Dedifferentiated amniotic fluid mesenchymal stem cell (primary cell): ENCODE results near the gene CLEC5A.
A peak's percentile ranks its signal among the peaks of the same experiment; 100 is the strongest.
"Not testable (repeated sequence)": the region's sequence is repeated elsewhere in the genome, so short reads cannot be mapped to it uniquely, and the experiment has no call there.

ENCODE experiments used
- DNase-seq: peaks from one replicate; pipeline ENCODE4 v3.0.0-alpha.2; 2016; ENCODE audit errors: extremely low spot score

CLEC5A gene

DNA sequence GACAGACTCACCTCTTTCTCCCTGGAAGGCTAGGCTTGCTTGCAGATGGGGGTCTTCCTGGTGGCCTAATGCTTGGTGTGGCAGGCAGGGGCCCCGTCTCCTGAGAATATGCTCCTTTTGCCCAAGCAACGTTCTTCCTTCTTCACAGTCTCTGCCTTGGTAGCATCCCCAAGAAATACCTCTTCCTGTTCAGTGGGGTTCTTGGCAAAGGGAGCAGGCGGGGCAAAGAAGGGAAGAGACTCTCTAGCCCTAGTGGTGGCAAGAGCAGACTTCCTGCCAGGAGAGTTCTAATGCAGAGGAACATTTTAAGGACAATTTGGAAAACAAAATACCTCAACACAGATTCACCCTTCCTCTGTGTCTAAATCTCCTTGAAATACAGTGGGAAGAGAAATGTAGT, at the start of gene CLEC5A:
TSS of gene CLEC5A (minus strand) at position 179 of the 400 bp plus-strand sequence. CDS start 682 bp downstream, outside the sequence.
- no peak for DNase-seq

- DNase-seq = no peak
Observed at GRCh38 chr7:141993354-141993753, 46.6 kb upstream of the CLEC5A start.

GRCh38 chr7:141992688-141993087, 45.9 kb upstream of the CLEC5A start:
- no peak for DNase-seq

DNA sequence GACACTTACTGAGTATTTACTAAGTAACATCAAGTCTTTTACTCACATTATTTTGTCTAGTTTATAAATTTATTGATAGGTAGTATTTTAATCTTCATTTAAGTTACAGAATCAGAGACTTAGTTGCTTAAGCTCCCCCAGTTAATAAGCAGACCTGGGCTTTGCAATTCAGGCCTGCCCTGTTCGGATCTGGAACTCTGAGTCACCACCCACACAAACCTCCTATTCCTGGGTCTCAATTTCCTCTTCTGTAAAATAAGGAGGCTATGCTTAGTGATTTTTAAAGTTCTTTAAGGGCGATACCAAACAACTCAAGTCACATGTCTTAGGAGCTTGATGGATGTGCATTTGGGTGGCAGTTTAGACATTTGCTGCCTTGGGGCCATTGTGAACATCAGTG, 45.4 kb upstream of the CLEC5A start:
- DNase-seq = no peak

DNA sequence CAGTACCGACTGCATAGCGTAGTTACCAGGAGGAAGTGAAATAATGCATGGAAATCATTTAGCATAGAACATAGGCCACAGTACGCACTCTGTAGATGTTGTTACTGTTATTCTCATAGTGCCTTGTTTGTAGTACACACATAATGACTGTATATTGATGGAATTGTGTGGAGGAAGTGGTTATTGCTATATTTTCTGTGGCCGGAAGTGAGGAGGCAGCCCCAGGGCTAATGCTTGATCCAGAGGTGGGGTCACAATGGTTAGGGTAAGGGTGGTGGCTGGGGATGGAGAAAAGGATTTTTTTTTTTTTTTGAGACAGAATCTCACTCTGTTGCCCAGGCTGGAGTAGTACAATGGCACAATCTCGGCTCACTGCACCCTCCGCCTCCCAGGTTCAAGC, 44.4 kb upstream of the CLEC5A start:
- DNase-seq = no peak

DNA sequence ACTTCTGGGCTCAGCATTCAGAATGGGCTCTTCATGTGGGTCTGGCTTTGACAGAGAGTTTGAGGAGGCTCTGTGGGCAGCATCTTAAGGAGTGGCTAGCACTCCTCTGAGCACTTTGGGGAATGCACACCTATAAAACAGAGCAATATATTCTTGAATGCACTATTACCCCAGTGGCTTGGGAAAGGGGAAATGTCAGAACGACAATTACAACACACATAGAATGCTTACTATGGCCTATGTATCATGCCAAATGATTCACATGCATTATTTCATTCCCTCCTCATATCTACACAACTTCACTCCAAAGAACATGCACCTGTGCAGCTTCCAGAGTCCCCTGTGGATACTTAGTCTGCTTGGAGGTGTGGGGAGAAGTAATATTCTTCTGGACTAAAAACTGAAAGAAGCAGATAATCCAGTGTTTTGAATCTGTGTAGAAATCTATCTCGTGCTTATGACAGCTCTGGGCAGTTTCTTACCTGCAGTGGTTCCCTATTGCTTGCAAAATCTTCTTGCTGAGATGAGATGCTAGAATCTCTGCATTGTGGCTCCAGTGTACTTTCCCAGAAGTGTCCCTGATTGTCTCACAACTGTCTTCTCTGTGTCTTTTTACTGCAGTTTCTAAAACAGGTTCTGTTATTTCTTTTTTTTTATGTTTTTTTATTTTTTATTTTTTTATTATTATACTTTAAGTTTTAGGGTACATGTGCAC, 43.4 kb upstream of the CLEC5A start:
- no peak for DNase-seq

GRCh38 chr7:141987803-141988202, 41.0 kb upstream of the CLEC5A start:
- DNase-seq = not testable (repeated sequence)

DNA sequence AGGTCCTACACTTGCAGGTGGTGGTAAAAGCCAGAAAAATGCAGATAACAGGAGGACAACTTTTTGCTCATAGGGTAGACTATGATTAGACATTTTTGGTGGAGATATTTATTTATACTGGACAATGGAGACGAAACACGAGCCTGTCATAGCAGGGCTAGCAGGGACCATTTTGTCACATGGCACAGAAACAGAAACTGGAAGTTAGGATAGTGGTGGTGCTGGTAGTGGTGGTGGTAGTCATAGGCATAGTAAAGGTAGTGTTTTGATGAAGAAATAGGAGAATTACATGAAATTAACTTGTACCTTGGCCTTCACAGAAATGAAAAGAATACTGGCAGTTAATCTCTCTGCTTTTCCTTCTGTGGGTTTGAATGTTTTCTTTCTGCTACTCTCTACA, 40.1 kb upstream of the CLEC5A start:
- no peak for DNase-seq

GRCh38 chr7:141985926-141986325, 39.2 kb upstream of the CLEC5A start:
- DNase-seq = not testable (repeated sequence)

DNA sequence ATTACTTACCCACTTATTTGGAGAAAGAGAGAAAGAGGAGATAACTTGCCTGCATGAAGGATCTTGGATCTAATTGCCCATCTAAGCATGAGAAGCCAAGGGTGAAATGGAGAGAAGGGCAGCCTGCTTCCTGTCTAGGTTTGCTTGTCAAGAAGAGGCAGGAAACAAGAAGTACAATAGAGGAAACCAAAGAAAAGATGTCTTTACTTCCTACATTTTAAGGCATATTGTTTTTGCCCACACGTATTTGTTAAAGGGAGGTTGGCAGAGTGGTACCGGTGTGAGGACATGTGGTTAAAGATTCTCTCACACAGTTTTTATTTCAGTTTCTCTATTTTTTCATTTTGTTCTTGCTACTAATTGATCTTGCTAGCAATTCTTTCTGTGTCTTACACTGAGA, 32.8 kb upstream of the CLEC5A start:
- no peak for DNase-seq

GRCh38 chr7:141978351-141978750, 31.6 kb upstream of the CLEC5A start:
- no peak for DNase-seq

GRCh38 chr7:141976524-141977245, 29.9 kb upstream of the CLEC5A start:
- no peak for DNase-seq

GRCh38 chr7:141975806-141976523, 29.2 kb upstream of the CLEC5A start:
- DNase-seq = peak; percentile 64

- no peak for DNase-seq
Observed at GRCh38 chr7:141974831-141975230, 28.1 kb upstream of the CLEC5A start.

DNA sequence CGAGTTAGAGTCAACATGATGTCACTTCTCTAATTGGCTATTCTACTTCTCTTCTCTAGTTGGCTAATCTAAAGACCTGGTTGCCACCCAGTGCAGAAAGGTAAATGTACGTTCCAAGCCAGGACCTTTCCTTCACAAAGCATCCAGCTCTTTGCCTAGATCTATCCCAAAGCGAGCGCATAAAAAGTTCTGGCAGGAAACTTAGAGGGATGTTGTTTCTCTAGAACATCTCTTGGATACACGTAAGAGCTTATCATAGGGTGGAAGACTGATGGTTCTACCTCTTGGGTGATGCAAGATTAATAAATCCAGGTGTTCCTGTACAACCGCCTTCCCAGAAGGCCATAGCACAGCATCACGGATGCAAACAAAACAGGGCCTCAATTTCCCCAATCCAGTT, 26.9 kb upstream of the CLEC5A start, which contains the start of gene TAS2R38:
TSS of gene TAS2R38 (minus strand) at position 101 of the 400 bp plus-strand sequence. CDS start at position 17, 84 bp downstream.
- DNase-seq = no peak

GRCh38 chr7:141960687-141961422, 14.1 kb upstream of the CLEC5A start:
- no peak for DNase-seq

DNA sequence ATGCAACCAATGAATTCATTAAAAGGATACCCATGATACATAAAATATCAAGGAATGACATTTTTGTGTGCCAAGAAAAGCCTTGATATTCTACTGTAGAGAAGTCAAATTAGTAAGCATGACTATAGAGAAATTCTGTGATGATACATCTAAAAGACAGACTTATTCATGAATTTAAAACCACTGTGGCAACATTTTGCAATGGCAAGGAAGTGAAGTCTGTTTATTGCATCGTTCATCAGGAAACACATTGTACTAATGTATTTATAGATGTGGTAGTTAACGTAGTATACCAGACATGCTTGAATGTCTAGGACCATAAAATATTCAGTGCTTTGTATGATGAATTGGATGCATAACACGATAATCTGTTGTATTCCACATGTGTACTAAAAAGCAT, 9.3 kb upstream of the CLEC5A start:
- DNase-seq = no peak

DNA sequence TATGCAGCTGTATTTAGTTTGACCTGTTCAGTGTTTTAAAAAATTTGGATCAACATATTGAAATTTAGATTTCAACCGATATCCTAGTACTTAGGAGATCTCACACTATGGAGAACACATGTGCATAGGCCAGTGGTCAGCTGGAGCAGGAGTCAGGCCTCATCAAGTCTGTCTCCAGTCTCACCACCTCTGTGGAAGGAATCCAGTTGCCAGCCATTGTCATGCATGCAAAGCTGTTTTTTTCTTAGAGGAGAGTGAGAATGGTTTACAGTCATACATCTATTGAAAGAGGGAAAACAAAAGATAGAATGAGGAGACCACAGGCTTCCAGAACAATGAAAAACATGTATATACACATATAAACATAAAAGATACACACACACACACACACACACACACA, 7.6 kb upstream of the CLEC5A start:
- no peak for DNase-seq

- no peak for DNase-seq
Observed at GRCh38 chr7:141952461-141952860, 5.7 kb upstream of the CLEC5A start.

DNA sequence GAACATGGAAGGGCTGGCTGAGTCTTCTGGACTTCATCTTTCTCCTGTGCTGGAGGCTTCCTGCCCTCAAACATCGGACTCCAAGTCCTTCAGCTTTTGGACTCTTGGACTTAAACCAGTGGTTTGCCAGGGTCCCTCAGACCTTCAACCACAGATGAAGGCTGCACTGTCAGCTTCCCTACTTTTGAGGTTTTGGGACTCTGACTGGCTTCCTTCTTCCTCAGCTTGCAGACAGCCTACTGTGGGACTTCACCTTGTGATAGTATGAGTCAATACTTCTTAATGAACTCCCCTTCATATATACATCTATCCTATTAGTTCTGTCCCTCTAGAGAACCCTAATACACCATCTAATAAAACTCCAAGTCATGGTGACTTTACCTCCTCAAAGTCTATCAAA, 4.0 kb upstream of the CLEC5A start:
- no peak for DNase-seq

DNA sequence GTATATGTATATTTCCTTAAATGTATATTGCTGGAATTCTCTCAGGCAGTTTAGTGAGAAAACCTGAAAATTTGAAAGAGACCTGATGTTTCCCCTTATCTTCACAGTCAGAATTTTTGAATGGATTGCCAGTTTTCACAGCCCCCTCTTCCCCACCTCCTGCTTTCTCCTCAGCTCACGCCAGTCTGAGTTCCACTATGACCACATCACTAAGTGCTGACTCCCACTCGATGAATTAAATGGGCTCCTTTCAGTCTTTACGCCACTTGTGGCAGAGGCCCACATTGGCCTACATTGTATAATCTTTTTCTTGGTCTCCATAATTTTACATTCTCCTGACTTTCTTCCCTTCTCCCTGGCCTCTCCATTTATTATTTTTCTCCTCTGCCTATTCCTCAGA, 3.1 kb upstream of the CLEC5A start:
- DNase-seq = no peak

DNA sequence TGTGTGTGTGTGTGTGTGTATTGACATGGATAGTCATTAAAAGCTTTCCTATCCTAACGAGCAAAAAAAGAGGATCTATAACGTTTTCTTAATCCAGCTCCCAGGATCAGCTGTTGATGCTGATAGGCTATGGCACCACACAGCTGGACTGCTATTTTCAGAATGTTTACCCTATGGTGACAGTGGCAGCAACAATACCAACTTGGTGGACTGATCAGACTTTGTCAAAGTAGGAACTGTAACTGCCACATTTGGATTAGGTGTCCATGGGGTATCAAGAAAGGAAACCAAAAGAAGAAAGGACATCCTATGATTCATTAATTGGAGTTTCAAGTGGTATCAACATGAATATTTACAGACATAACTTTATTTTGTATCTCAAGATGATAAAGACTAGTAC, 2.7 kb upstream of the CLEC5A start:
- DNase-seq = no peak
